VCaP (cell line): Measurements from ENCODE around the gene PANK3.

ENCODE experiments used
- H3K27ac ChIP-seq: fragments of 450-650 bp; 2 replicates; pipeline ENCODE4 v1.5.1; 2017
- TF ChIP-seq, protein P1 (sequence below): fragments of 450-650 bp; conservative IDR thresholded peaks from 2 replicates; pipeline ENCODE4 v1.5.1; 2017; ENCODE audit warnings: mild to moderate bottlenecking, moderate library complexity

PANK3 gene

DNA sequence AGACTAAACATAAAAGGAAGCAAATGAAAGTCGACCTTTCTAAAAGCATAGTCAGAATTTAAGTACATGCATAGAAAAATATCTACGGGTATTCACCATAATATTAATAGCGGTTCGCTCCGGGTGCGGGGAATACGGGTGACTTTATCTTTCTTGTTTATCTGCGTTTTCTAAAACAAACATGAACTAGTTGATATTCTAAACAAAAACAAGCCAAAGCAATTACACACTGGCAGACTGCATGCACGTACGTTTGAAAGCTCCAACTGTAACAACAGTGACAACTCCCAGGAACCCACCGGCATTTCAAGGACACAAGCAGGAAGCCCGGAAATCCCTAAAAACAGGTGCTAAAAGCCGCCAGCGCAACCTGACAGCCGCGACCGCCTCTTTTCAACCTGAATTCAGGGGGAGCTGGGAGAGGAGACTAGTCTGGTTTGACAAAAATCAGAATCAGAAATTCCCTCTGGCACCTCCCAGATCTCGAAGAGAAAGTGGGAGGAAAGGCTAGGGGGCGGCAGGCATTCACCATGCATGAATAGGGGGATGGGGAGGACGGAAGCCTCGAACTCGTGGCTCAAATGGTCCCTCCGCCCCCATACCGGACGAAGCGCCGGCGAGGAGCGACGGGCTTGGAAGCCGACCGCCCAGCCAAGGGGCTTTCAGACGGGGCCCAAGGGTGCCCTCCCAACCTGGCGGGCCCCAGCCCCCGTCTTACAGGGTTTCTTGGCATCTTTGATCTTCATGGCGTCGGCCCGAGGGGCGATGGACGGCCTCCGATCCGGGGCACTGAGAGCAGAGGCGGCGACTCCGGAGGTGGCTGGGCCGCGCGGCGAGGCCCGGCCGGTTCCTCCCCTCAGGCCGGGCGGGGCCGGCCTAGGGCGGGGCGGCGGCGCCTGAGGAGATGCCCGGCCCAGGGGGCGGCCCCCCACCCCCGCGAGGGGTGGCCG, at the start of gene PANK3:
TSS of gene PANK3 (minus strand) at position 831 of the 950 bp plus-strand sequence. CDS start at position 746, 85 bp downstream.
- TF ChIP-seq, protein P1, sequence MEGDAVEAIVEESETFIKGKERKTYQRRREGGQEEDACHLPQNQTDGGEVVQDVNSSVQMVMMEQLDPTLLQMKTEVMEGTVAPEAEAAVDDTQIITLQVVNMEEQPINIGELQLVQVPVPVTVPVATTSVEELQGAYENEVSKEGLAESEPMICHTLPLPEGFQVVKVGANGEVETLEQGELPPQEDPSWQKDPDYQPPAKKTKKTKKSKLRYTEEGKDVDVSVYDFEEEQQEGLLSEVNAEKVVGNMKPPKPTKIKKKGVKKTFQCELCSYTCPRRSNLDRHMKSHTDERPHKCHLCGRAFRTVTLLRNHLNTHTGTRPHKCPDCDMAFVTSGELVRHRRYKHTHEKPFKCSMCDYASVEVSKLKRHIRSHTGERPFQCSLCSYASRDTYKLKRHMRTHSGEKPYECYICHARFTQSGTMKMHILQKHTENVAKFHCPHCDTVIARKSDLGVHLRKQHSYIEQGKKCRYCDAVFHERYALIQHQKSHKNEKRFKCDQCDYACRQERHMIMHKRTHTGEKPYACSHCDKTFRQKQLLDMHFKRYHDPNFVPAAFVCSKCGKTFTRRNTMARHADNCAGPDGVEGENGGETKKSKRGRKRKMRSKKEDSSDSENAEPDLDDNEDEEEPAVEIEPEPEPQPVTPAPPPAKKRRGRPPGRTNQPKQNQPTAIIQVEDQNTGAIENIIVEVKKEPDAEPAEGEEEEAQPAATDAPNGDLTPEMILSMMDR, result no peak
- H3K27ac ChIP-seq, result peak within 1 kb of the TSS; percentile 87

- TF ChIP-seq, protein P1, result no peak
- H3K27ac ChIP-seq, result no peak overlapping the region
Observed at GRCh38 chr5:168624850-168625364, 45.7 kb upstream of the PANK3 start.

DNA sequence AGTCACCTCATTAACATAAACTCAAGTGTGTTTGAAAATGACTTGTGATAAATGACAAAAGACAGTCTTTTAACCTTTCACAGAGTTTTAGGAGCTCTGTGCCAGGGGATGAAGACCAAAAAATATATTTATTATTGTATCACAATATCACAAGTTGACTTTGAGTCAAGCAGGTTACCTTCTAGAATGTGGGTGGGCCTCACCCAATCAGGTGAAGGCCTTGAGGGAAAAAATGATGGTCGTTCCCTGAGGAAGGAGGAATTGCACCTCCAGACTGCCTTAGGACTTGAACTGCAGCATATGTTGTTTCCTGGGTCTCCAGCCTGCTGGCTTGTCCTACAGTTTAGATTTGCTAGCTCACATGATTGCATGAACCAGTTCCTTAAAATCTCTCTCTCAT, 41.6 kb upstream of the PANK3 start:
- no peak overlapping the region for H3K27ac ChIP-seq
- TF ChIP-seq, protein P1, result no peak

GRCh38 chr5:168614661-168615060, 35.5 kb upstream of the PANK3 start:
- no peak overlapping the region for H3K27ac ChIP-seq
- TF ChIP-seq, protein P1, result no peak

DNA sequence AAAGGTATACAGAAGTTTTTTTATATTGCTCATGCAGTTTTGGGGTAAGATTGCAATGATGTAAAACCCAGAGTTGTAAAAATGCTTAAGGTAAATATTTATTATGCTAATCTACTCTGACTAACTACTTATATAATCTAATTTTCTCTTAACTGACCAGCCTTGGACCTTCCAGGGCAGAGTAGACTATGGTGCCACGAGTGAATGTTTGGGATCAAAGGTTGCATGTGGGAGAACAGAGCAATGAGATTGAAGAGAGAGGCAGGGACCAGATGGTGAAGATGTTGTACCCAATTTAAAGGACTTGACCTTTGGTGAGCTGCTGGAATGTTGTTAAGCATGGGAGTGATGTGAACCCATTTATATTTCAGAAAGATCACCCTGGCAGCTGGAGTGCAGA, 34.8 kb upstream of the PANK3 start:
- TF ChIP-seq, protein P1, result no peak

GRCh38 chr5:168613396-168613795, 34.2 kb upstream of the PANK3 start:
- H3K27ac ChIP-seq, result no peak overlapping the region
- TF ChIP-seq, protein P1, result no peak

More for the DNA sequence above, 34.8 kb upstream of the PANK3 start:
- no peak overlapping the region for H3K27ac ChIP-seq

DNA sequence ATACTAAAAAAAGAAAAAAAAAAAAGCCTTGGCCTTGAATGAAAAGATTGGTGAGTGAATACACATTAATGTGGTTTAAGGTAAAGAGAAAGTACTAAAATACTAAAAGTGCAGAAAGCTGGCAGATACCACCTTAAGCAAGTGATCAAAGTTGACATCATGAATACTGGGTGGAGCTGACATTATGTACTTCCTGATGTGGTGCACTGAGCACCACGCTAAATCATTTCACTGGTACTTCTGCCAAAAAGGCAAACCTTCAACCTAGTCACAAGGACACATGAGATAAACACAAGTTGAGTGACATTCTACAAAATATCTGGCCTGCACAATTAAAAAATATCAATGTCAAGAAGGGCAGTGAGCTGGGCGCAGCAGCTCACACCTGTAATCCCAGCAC, 33.8 kb upstream of the PANK3 start:
- TF ChIP-seq, protein P1, result no peak
- no peak overlapping the region for H3K27ac ChIP-seq
